HG03060 (cell line): Measurements from ENCODE around the gene TMEM201.

Source experiments
- ATAC-seq: cut with Tn5 transposase; IDR thresholded peaks from one replicate; pipeline ENCODE4 v1.9.1; 2021; ENCODE audit warnings: low read depth, moderate number of reproducible peaks; ENCODE audit not compliant: unreplicated experiment

Gene TMEM201

GRCh38 chr1:9651220-9651564 lies 62.5 kb downstream of the TMEM201 start:
- no peak for ATAC-seq

GRCh38 chr1:9651565-9652378 lies 63.1 kb downstream of the TMEM201 start, which contains the start of gene PIK3CD:
Gene PIK3CD (plus strand): TSS chr1:9651731. CDS start chr1:9710456, 58,725 bp downstream.
- ATAC-seq = no peak

GRCh38 chr1:9652379-9653209 lies 63.9 kb downstream of the TMEM201 start:
- ATAC-seq = no peak

DNA sequence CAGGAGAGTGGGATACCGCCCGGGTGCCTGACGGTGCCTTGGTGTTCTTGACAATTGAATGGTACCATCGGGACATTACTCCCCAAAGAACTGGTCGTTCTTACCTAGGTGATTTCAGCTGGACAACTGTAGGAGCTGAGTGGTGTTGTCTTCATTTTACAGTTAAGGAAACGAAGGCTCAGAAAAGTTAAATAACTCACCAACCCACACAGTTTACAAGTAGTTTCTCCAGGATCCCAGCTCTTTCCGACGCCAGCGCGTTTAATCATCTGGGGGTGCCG lies 64.4 kb downstream of the TMEM201 start:
- no peak for ATAC-seq

DNA sequence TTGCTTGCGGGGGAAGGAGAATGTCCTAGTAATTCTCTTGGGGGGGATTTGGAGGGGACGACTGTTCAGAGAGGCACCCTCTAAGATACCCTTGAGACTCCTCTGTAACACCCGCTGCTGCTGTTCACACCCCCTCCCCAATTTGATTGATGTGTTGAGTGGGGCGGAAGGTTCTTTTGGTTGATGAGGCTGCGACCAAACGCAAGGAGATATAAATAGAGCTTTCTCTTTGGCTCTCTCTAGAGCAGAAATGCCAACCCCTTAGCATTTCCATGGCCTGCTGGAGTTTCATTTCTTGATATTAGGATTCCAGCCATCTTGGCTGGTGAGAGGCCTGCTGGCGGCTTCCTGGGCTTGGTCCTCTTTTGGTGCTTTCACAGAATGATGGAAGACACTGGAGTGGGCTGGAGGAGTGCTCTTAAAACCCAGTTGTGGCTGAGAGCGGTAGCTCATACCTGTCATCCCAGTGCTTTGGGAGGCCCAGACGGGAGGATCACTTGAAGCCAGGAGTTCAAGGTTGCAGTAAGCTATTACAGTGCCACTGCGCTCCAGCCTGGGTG lies 64.9 kb downstream of the TMEM201 start:
- no peak for ATAC-seq

- ATAC-seq = no peak
These were observed 65.5 kb downstream of the TMEM201 start for GRCh38 chr1:9654051-9654833.

- ATAC-seq = no peak
These were observed 66.4 kb downstream of the TMEM201 start for GRCh38 chr1:9654834-9655723.

- ATAC-seq = no peak
These were observed 67.1 kb downstream of the TMEM201 start for GRCh38 chr1:9655836-9656235.

GRCh38 chr1:9657521-9658032 lies 68.9 kb downstream of the TMEM201 start:
- no peak for ATAC-seq

DNA sequence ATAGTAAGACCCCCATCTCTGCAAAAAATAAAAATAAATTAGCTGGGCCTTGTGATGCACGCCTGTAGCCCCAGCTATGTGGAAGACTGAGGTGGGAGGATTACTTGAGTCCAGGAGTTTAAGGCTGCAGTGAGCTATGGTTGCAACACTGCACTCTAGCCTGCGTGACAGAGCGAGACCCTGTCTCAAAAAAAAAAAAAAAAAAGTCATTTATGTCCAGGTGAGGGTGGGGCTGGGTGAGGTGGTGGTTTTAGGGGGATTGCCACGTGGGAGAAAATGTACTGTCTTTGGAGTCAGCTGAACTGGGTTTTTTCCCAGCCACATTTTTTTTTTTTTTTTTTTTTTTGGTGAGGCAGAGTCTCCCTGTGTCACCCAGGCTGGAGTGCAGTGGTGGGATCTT lies 69.5 kb downstream of the TMEM201 start:
- ATAC-seq = no peak

- no peak for ATAC-seq
These were observed 70.6 kb downstream of the TMEM201 start for GRCh38 chr1:9659328-9659727.

GRCh38 chr1:9663257-9663656 lies 74.5 kb downstream of the TMEM201 start:
- no peak for ATAC-seq
